PC-9 (cell line): ENCODE results near the gene FAM209B. TPM values are rescaled to one million over a fixed set of nuclear protein-coding genes. Genes with fewer than 3 reads are reported as not detected.

ENCODE experiments used
- BruUV-seq: library from RNA; stranded (reverse); fragments of 400-500 nt; replicated peaks from 2 replicates; lab custom pipeline; 2021; lab: Mats Ljungman, UMichigan
- CTCF ChIA-PET: fragments of 300-600 bp; sonication (Branson Sonifier 250); formaldehyde crosslinking; loops from one replicate; lab custom pipeline; 2022; ENCODE audit warnings: antibody characterized with exemption; lab: Charles Lee
- POLR2A ChIA-PET: fragments of 300-600 bp; sonication (Branson Sonifier 250); formaldehyde crosslinking; loops from one replicate; lab custom pipeline; 2022; ENCODE audit warnings: antibody characterized with exemption; ENCODE audit not compliant: unreplicated experiment; lab: Charles Lee
- DNase-seq, 2 experiments: peaks; one replicate each; pipeline versions ENCODE4 v3.0.0 to v3.0.0-alpha.2; 2015 to 2022; ENCODE audit warnings: mixed read lengths in 1 of 2
- H2AFZ ChIP-seq: fragments of 200-600 bp; sonication (generic); 2 replicates; pipeline ENCODE4 v1.8.1; 2017; ENCODE audit warnings: antibody characterized with exemption
- H3F3A ChIP-seq: fragments of 200-600 bp; sonication (generic); 2 replicates; pipeline ENCODE4 v1.8.1; 2017; ENCODE audit warnings: antibody characterized with exemption, mild to moderate bottlenecking, low read depth; ENCODE audit not compliant: insufficient read depth
- H3K27ac ChIP-seq: fragments of 200-600 bp; sonication (generic); 2 replicates; pipeline ENCODE4 v1.6.1; 2016; ENCODE audit warnings: mixed run types
- H3K27me3 ChIP-seq: fragments of 200-600 bp; sonication (generic); 2 replicates; pipeline ENCODE4 v1.6.1; 2016; ENCODE audit warnings: low read depth, mixed run types; ENCODE audit not compliant: insufficient read depth
- H3K36me3 ChIP-seq: fragments of 200-600 bp; sonication (generic); 2 replicates; pipeline ENCODE4 v1.6.1; 2016; ENCODE audit warnings: low read depth, mixed run types
- H3K4me1 ChIP-seq: fragments of 200-600 bp; sonication (generic); replicated peaks from 2 replicates; pipeline ENCODE4 v1.6.1; 2016; ENCODE audit warnings: mixed run types; ENCODE audit not compliant: insufficient read depth
- H3K4me2 ChIP-seq: fragments of 200-600 bp; sonication (generic); 2 replicates; pipeline ENCODE4 v1.6.1; 2017; ENCODE audit warnings: mixed run types
- H3K4me3 ChIP-seq: fragments of 200-600 bp; sonication (generic); 2 replicates; pipeline ENCODE4 v1.6.1; 2016; ENCODE audit warnings: mixed run types
- H3K79me2 ChIP-seq: fragments of 200-600 bp; sonication (generic); 2 replicates; pipeline ENCODE4 v1.6.1; 2017; ENCODE audit warnings: low read depth, mixed run types
- H3K9me2 ChIP-seq: fragments of 200-600 bp; sonication (generic); 2 replicates; pipeline ENCODE4 v1.8.1; 2017; ENCODE audit warnings: mild to moderate bottlenecking; ENCODE audit not compliant: insufficient read depth
- H3K9me3 ChIP-seq: fragments of 200-600 bp; sonication (generic); 2 replicates; pipeline ENCODE4 v1.8.1; 2016; ENCODE audit warnings: low read depth; ENCODE audit not compliant: insufficient read depth
- H4K20me1 ChIP-seq: fragments of 200-600 bp; sonication (generic); 2 replicates; pipeline ENCODE4 v1.8.1; 2017; ENCODE audit not compliant: insufficient read depth
- CTCF ChIP-seq: fragments of 200-600 bp; sonication (generic); conservative IDR thresholded peaks from 2 replicates; pipeline ENCODE4 v1.6.1; 2017; ENCODE audit warnings: mixed run types, antibody characterized with exemption, mild to moderate bottlenecking, moderate library complexity
- EZH2 ChIP-seq: fragments of 200-600 bp; sonication (generic); IDR thresholded peaks from 2 replicates; pipeline ENCODE4 v1.8.0; 2017; ENCODE audit warnings: antibody characterized with exemption, low read depth
- intact Hi-C: fragments of 100-400 bp; cut with micrococcal nuclease; formaldehyde crosslinking; loops from one replicate; pipeline ENCODE4 v1.10.0; 2022; ENCODE audit not compliant: unreplicated experiment
- total RNA-seq: library from RNA; stranded (reverse); gene quantifications from 2 replicates; pipeline ENCODE4 v1.2.3, GENCODE V29; 2021

Gene FAM209B
- total RNA-seq, 1 experiment from 2014 or later = not detected

- intact Hi-C loops = no loop called here
- POLR2A ChIA-PET = interaction anchor here (0.5 kb wide), 1 partner anchor 43 kb away, joined by 3 read pairs; no protein-coding TSS in a partner anchor
- Histone ChIP-seq H3K9me3 (no peaks in the 10 kb centered on the region), H3K79me2 (no peaks in the 10 kb centered on the region), H2AFZ (no peak overlapping the region), H3K4me3 (no peak overlapping the region), H4K20me1 (no peaks in the 10 kb centered on the region), H3K4me2 (no peak overlapping the region), H3F3A (peaks cover 8% of the 10 kb centered on the region), H3K27me3 (no peaks in the 10 kb centered on the region), H3K4me1 (peaks cover 17% of the 10 kb centered on the region), H3K36me3 (no peaks in the 10 kb centered on the region), H3K9me2 (no peaks in the 10 kb centered on the region), H3K27ac (no peak overlapping the region)
- BruUV-seq = no TSS peak
- TF ChIP-seq EZH2 = no peak
- no peak for TF ChIP-seq CTCF
- CTCF ChIA-PET = no interaction called here
- no peak for DNase-seq
These were observed 42.1 kb downstream of the FAM209B start for GRCh38 chr20:56575157-56575556.

DNA sequence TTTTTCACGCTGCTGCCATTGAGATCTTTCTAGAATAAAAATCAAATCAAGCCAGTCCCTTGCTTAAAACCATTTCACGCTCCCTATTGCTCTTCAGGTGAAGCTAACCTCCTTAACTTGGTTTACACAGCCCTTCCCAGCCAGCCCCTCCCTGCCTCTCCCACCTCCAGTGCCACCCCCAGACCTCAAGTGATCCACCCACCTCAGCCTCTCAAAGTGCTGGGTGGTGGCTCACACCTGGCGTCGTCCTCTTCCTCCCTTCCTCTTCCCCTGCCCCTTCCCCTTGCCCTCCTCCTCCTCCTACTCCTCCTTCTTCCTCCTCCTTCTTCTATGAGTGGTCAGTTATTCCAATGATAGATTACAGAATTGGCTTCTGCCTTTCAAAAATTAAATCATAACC, 42.9 kb downstream of the FAM209B start:
- H3K4me2 ChIP-seq = no peak overlapping the region
- TF ChIP-seq EZH2 (no peak), CTCF (no peak)
- no TSS peak for BruUV-seq

DNA sequence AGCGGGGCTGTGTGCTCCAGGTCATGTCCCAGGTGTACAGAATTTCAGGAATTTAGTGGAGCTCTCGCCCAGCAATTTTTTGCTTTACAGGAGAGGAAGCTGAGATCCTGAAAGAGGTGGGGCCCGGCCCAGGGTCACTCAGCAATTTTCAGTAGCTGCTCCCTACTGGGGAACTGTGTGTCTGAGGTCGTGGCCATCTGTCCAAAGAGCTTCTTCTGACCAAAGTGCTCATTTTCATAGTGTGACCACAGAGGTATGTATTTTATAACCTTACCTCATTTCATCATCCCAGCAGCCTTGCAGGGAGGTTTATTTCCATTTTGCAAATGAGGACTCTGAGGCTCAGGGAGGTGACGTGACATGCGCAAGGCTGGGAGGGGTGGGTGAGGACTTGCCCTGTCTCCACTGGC, 46.3 kb downstream of the FAM209B start:
- Histone ChIP-seq H2AFZ (peak overlapping the region; percentile 70), H3K79me2 (no peaks in the 10 kb centered on the region), H3K36me3 (no peaks in the 10 kb centered on the region), H3K27me3 (no peaks in the 10 kb centered on the region), H3K4me2 (peak overlapping the region; percentile 42), H4K20me1 (no peaks in the 10 kb centered on the region), H3K9me2 (no peaks in the 10 kb centered on the region), H3F3A (peaks cover 8% of the 10 kb centered on the region), H3K9me3 (no peaks in the 10 kb centered on the region), H3K4me1 (peaks cover 17% of the 10 kb centered on the region), H3K4me3 (no peak overlapping the region), H3K27ac (peak overlapping the region; percentile 50)
- intact Hi-C loops = loop anchor here (1.0 kb wide), 1 partner anchor 47 kb away; no protein-coding TSS in a partner anchor
- ChIA-PET POLR2A (interaction anchor here (0.6 kb wide), 1 partner anchor 9 kb away, joined by 5 read pairs; no protein-coding TSS in a partner anchor), CTCF (interaction anchor here (0.8 to 1.3 kb wide), 4 partner anchors 24 to 395 kb away, joined by 5 to 13 read pairs (median 5); no protein-coding TSS in a partner anchor)
- BruUV-seq = no TSS peak
- no peak for TF ChIP-seq CTCF
- no peak for TF ChIP-seq EZH2
- DNase-seq = peak; percentile 60 to 82

More for the DNA sequence above, 42.9 kb downstream of the FAM209B start:
- H3K27ac ChIP-seq = no peak overlapping the region
- ChIA-PET POLR2A (no interaction called here), CTCF (no interaction called here)
- DNase-seq = no peak
- no peaks in the 10 kb centered on the region for H3K36me3 ChIP-seq
- no peak overlapping the region for H3K4me3 ChIP-seq
- H3K9me3 ChIP-seq = no peaks in the 10 kb centered on the region
- peaks cover 8% of the 10 kb centered on the region for H3F3A ChIP-seq
- H3K9me2 ChIP-seq = no peaks in the 10 kb centered on the region
- peaks cover 17% of the 10 kb centered on the region for H3K4me1 ChIP-seq
- no peaks in the 10 kb centered on the region for H4K20me1 ChIP-seq
- H3K27me3 ChIP-seq = no peaks in the 10 kb centered on the region
- H2AFZ ChIP-seq = no peak overlapping the region
- no peaks in the 10 kb centered on the region for H3K79me2 ChIP-seq
- intact Hi-C loops = no loop called here
